ENCODE results near the gene NTRK1.

DNA sequence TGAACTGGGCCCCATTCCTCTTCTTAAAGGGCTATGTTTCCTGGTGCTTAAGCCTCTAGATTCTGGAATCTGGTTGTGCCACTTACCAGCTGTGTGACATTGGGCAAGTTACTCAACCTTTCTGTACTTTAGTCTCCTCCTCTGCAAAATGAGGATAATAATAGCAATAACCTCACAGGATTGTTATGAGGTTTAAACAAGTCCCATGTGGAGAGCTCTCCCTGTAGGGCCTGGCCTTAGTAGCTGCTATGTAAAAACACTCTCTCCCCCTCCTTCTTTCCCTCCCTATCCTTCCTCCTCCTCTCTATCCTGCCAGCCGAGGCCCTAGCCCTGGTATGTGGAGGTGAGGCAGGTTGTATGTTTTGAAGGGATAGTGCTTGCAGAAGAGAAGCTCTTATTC lies 24.6 kb downstream of the NTRK1 start:
- TF ChIP-seq CTCF (IDR thresholded peaks at IDR 0.05; ENCODE audit: insufficient read depth, low read length) (no peak), POLR2AphosphoS5 (IDR thresholded peaks at IDR 0.05; ENCODE audit: low read depth) (no peak)
